GM08714 (cell line): Measurements from ENCODE around the gene SIK2.

Experiments used
- H3K4me3 ChIP-seq: fragments of 200-500 bp; sonication (Bioruptor generic); 2 replicates; pipeline ENCODE4 v1.5.1; 2014; ENCODE audit warnings: mild to moderate bottlenecking, low read length, inconsistent platforms
- ZNF274 ChIP-seq: IDR thresholded peaks from 2 replicates; pipeline ENCODE4 v1.6.1; 2012; ENCODE audit warnings: mild to moderate bottlenecking, low read depth, low read length

Gene SIK2

DNA sequence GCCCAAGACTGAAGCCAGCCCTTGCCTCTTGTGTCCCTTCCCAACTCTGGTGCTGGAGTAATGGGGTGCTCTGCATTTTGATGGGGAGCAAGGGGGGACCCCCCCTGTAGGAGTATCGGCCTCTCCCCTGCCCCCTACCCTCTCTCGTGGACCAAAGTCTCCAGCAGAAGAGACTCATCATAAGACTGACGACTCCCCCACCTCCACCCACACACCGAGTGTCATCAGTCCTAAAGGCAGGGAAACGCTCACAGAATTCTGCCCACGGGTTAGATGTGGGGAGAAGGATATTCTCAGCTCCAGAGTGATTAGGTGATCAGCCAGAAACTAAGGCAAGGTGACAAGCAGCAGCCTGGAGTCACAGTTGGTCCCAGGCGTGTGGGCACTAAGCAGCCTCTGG is 125.2 kb downstream of the SIK2 start:
- no peak for TF ChIP-seq ZNF274
- no peak overlapping the region for H3K4me3 ChIP-seq

DNA sequence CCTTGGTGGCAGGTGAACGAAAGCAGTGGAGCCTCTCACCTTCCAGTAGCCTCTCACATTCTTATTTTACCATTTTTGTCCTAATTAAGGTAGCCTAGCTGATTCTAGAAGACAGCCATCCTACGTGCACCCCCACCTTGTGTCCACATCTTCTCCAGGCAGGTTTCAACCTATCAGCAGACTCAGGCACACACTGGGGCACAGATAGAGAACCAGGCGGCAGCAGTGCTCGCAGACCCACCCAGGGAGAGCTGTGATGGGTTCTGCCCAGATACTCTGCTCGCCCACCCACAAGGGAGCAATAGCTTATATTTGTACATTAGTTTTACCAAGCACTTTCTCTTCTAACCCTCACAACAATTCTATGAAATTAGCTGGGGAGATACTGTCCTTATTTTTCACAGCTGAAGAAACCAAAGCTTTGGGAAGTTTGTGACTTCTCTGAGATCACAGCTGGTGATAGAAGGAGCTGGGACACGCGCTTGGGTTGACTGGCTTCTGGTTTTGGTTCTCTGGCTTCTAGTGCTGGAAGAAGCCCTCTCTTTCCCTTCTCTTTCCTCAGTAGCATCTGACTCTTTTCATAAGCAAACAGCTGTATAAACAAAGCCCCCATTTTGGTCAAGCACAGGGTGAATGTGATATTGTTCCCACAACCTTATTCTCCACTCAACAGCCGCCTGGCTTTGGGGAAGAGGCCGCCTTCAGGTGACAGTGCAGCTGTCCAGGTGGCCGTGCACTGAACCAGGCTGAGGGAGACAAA is 127.0 kb downstream of the SIK2 start:
- H3K4me3 ChIP-seq: no peak overlapping the region
- TF ChIP-seq ZNF274: no peak

DNA sequence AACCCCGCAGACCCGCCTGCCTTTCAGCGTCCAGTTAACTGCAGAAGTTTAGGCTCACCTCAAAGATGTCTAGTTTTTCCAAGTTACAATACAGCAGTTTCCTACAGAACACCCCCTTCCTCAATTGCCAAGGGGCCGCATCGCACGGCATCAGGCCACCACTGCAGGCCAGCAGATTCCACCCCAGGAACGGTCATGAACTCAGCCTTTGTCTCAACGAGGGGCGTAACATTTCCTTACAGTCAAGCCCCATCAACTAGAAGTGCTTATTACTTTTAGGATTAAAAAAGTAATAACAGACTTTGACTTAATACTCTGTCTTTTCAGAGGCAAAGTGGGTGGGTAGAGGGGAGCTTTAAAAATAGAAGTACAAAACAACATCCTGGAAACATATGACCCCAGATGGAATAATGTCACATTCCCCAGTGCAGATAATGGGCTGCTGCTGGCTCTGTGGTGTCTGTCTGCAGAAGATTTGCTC is 127.6 kb downstream of the SIK2 start:
- TF ChIP-seq ZNF274: no peak
- no peak overlapping the region for H3K4me3 ChIP-seq

DNA sequence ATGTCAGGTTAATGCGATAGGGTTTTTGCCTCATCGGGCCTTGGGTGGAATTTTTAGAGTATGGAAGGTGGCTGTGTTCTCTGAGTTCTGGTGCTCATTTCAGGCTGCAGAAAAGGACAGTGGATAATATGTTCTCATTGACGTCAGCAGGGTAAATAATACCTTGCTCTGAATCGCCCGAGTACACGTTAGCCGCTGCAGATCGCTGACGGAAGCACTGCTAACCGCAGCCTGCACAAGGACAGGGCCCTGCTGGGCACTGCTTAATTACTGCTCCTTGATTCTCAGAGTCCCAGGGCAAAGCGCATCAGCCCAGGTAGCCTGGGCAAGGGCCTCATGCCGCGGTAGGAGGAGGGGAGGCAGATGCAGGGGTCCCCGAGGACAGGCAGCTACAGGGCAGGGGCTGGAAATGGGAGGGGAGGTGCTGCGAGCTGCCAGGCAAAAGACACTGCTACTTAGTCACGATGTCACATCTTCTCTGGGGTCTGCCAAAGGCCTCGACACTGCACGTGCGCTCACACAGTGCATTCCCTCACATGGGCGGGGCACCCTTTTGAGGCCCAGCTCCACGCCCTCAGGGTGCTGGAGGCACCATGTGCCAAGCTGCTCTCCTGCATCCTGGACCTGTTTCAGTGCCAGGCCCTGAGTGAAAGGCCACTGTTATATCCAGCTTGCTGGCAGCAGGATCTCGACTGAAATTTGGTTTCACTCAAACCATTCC is 128.8 kb downstream of the SIK2 start:
- H3K4me3 ChIP-seq: no peak overlapping the region
- TF ChIP-seq ZNF274: no peak

DNA sequence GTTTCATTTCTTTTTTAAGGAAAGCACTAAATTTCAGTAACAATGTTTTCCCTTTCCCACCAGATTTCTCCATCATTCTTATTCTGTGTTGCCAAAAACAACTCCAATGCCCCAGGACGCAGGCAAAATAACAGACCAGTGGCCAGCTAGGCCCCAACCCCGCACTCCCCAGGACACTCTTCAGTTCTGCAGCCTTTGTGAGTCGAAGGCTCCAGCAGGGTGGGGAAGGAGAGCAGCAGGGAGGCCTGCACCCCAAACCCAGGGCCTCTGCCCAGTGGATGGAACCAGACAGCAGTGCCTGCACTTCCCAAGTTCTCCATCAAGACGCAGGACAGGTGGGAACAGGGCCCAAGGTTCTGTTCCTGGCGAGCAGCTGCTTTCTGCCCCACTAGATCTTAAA is 129.6 kb downstream of the SIK2 start:
- no peak for TF ChIP-seq ZNF274
- no peak overlapping the region for H3K4me3 ChIP-seq

DNA sequence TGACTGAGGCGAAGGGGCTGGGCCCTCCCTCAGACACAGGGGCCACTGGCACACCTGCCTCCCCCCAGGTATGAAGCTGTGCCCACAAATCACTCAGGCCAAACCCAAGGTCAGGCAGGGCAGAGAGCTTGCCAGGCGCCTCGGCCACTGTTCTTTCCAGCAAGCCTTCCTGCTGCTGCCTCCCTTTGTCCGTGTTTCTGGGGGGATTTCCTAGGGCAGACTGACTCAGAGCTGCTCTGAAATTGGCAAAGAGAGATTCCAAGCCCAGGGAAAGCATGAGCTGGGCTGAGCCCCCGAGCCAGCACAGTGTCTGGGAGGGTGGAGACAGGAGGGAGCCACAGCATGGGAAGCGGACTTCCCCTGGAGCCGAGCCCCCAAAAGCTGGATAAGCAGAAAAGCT is 130.8 kb downstream of the SIK2 start:
- no peak overlapping the region for H3K4me3 ChIP-seq
- TF ChIP-seq ZNF274: no peak

DNA sequence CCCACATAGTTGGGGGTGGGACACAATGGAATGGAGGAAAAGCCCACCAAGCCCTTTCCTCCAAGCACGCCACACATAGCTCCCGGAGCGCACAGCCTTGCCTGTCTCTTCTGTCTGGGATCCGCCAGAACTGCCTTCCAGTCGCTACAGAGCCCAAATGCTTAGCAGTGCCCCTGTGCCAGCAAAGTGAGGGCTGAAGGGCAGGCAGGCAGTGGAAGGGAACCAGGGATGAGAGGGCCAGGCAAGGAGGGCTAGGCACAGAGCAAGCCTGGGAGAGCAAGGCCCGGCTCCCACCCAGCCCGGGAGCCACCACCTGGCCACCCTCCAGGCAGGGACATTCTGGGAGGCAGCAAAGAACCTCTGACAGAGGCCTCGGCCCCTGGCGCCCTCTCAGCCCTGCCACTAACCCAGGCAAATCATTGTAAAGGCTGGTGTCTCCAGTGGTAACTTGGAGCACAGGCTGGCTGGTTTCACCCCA is 131.4 kb downstream of the SIK2 start:
- no peak overlapping the region for H3K4me3 ChIP-seq
- TF ChIP-seq ZNF274: no peak

DNA sequence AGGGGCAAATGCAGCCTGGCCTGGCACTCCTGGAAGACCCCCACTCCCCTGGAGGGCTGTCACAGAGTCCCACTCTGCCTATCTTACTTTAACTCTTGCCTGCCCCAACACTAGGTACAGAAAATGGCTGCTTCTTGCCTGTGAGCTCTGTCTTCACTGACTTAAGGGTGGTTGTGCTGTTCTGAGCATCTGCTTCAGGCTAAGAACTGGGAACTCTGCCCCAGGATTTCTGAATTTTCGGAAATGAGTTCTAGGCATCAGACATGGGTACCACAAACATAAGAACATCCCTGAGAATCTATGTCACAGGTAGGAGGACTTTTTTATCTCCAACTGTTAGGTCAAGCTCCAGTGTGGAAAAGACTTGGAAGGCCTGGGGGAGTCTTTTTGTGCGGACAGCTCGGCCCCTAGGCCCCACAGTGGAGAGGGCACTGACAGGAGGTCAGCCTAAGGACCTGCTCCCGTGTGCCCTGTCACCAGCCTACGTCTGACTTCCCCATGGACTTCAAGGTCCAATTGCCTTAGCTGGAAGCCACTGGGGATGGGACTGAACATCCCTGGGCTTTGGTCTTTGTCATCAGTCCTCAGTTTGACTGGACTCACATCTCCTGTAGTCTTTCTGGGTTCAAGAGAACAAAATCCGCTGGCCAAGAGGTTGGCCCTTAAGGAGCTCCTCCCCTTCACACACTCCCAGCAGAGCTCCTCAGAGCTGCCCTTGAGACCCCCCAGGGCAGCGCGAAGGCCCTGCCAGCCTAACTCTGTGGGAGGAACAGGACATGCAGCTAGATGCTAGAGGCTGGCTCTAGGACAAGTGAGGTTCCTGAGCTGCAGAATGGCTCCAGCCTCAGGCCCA is 132.1 kb downstream of the SIK2 start:
- TF ChIP-seq ZNF274: no peak
- no peak overlapping the region for H3K4me3 ChIP-seq

DNA sequence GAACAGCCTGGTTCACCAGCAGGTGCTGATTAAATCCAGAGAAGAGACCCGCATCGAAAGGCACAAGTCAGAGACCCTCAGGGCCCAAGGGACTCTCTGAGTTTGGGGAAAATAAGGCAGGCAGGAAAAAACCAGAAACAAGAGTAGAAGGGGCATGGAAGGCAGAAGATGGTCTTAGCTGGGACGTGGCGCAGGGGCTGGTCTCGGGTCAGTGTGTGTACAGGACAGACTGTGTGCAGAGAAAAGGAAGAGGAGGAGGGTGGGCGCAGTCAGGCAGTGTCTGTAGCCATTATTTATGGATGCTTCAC is 132.7 kb downstream of the SIK2 start:
- no peak overlapping the region for H3K4me3 ChIP-seq
- no peak for TF ChIP-seq ZNF274

DNA sequence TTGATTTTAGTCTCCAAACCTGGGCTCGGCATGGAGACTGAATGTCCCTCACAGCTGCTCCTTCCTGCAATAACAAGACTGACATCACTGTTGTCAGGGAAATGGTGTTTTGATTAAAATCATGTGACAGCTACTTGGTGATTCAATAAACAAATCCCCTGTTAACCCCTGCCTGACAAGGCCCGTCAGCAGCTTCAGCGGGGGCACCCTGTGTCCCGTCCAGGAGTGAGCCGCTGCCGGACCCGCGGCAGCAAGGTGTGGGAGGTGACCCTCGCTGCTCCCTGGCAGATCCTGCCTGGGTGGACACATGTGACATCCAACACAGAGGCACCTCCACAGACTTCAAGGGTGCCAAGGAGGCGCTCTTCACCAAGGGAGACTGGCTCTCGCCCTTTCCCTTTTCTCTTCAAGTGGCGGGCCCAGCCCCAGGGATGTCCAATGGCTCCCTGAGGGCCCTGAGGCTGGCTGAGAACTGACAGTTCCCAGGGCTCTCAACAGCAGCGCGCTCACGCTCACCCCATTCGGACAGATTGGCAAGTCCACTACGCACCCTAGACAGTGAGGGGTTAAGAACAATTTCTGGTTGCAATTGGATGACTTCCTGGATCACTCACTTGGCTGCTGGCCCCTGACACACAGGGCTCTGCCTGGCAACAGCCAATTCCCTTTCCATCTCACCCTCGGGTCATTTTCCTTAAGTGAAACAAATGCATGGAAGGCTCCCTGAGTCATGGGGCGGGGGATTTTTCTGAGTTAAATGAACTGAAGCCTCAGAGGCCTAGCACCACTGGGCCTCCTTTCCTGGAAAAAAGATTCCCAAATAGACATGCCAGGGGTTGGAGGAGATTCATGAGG is 133.2 kb downstream of the SIK2 start:
- no peak for TF ChIP-seq ZNF274
- H3K4me3 ChIP-seq: no peak overlapping the region

DNA sequence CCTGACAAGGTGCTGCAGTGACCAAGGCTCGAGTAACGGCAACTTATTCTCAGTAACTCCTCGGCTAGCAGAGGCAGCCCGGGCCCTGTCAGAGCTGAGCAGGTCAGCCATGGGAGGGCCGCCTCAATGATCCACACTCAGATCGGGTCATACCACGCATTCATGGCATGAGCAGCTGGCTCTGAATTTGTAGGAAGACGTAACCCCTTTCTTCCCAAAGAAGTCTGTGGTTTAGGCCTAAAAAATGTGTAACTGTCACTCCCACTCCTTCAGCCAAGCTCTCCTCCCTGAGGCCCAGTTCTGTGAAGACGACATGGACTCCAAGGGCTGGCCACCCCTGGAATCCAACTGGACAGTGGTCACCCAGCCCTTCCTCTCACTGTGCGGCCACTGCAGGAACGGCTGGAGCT is 133.9 kb downstream of the SIK2 start:
- TF ChIP-seq ZNF274: no peak
- no peak overlapping the region for H3K4me3 ChIP-seq

DNA sequence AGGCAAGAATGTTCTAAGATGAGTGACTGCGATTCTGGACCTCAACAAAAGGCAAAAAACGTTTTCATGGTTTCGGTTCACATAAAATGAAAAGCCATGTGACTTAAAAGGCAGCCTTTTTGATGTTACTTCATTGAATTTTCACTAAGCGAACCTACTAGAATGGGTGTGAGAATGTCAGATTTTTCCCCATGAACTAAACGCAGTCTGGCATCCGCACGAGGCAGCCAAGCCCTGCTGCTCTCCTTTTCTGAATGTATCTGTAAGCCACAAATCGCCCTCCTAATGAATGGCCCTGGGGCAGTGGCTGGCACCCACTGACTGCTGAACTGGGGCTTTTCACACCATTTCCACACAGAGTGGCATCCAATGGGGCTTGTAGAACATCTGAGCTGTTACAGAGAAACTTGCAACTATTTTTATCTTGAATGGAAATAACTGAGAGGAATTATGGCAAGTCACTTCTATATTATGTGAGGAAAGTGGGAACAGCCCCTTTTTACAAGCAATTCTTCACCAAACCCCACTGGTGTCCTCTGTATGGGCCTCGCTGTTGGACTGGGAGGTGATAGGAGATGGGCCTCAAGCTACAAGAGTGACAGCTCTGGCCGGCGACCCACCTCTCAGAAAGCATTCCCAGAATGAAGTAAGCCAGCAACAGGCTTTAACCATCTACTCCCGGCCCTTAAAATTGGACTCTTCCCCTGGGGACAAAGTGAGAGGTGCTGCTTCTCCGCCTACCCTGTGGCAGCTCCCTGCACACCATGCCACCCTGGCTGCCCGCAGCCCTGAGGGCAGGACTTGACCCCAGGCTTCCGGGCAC is 134.6 kb downstream of the SIK2 start:
- TF ChIP-seq ZNF274: no peak
- H3K4me3 ChIP-seq: no peak overlapping the region
